ENCODE measurements around the gene SMNDC1. TPM values are rescaled to one million over a fixed set of nuclear protein-coding genes. Genes with fewer than 3 reads are reported as not detected.

The SMNDC1 gene
- total and polyA plus RNA-seq, 2 of the 4 experiments (the other 2 are of a cell fraction), result 3.9 to 15.1 TPM

DNA sequence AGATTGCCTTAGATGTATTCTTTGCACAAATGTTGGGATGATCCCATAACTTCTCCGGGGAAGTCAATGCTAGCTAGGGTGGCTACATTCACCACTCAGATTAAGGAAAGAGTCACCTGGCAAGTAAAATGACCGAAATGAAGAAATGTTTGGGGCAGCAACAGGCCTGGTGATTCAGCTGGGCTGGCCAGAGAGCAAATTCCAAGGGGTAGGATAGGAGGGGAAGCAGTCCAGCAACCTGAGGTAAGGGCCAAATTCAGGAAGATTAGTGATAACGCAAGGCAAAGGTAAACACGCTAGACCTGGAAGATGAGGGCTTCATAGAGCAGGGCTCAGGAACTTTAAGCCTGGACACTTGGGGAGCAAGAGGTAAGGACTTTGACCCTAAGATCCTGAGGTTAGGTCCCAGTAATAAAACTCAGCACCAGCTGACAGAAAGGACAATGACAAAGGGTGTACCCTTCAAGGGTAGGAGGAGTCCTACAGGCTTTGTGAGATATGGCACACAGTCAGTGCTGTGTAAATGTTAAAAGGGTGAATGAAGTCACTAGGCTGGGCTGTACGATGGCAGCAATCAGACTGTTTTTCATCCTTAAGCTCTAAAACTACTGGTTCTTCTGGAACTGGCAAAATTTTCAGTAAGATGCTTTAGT lies 22.7 kb upstream of the SMNDC1 start (continued):
- TF ChIP-seq, protein P1, sequence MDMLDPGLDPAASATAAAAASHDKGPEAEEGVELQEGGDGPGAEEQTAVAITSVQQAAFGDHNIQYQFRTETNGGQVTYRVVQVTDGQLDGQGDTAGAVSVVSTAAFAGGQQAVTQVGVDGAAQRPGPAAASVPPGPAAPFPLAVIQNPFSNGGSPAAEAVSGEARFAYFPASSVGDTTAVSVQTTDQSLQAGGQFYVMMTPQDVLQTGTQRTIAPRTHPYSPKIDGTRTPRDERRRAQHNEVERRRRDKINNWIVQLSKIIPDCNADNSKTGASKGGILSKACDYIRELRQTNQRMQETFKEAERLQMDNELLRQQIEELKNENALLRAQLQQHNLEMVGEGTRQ (IDR thresholded peaks at IDR 0.05; ENCODE audit: low read depth, low read length), result no peak

DNA sequence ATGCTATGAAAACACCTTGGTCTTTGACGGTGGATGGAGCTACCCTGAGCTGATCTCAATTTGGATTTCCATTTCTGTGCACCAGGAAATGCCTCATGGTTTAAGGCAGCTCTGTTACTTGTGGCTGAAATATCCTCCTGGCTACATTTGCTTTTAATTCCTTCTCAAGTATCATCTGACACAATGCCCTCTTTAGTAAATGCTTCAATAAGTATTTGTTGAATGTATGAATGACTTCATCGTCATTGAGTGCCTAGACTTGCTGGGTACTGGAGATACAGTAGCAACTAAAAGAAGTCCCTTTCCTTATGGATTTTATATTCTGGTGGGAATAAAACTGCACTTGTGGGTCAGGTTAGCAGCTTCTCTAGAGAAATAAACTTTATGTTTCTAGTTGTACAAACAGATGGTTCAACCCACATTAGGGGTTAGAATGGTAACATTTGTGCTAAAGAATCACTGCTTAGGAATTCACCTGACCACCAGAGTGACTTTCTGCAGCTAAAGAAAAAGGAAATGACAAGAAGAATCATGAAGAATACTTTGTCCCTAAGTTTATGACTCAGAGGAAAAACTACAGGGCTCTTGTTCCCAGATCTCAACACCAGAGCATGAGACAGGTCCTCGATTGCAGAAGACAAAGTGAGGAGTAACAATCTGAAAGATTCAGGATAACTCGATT lies 21.8 kb upstream of the SMNDC1 start:
- BruUV-seq (replicated peaks), result no TSS peak
- intact Hi-C loops (cut with micrococcal nuclease) (no loop called here), in situ Hi-C loops (cut with MboI; ENCODE audit: low sequenced_read_pairs) (no loop called here), dilution Hi-C loops (cut with HindIII; ENCODE audit: low sequenced_read_pairs, unreplicated experiment) (no loop called here)
- Histone ChIP-seq H3K9me1 (ENCODE audit: insufficient read depth, low read length) (peaks cover 21% of the 10 kb centered on the region), H4K91ac (ENCODE audit: insufficient read depth, low read depth, low read length) (peak overlapping the region; percentile 81; the same call in 1 of the 2 replicates), H4K20me1 (ENCODE audit: insufficient read depth, low read length) (peaks cover 5% of the 10 kb centered on the region; the same call in 1 of the 2 replicates), H3K36me3 (ENCODE audit: control insufficient read depth, insufficient read depth, low read length) (no peaks in the 10 kb centered on the region), H2BK20ac (ENCODE audit: low read depth, low read length) (peak overlapping the region; percentile 89), H3K4ac (ENCODE audit: low read depth, low read length) (peak overlapping the region; percentile 93), H2AFZ (replicated peaks; ENCODE audit: low read length, poor library complexity) (peak overlapping the region; percentile 85), H2AK9ac (replicated peaks; ENCODE audit: low read depth, low read length, poor library complexity) (peak overlapping the region; percentile 59), H4K8ac (ENCODE audit: low read depth in 2 of 2, low read length in 2 of 2) (peak overlapping the region; percentile 71 to 90), H3K56ac (ENCODE audit: extremely low read depth, insufficient read depth, low read length) (peak overlapping the region; percentile 72), H2BK120ac (ENCODE audit: low read depth, low read length) (peak overlapping the region; percentile 94), H3K9me3 (ENCODE audit: control insufficient read depth, insufficient read depth, low read length) (peaks cover 15% of the 10 kb centered on the region), H3K4me3 (ENCODE audit: insufficient read depth, low read depth, low read length) (no peak overlapping the region), H3K23ac (ENCODE audit: low read depth, low read length) (peak overlapping the region; percentile 94), H3K18ac (ENCODE audit: low read depth, low read length) (peak overlapping the region; percentile 77; the same call in 1 of the 2 replicates), H3K79me1 (ENCODE audit: low read depth in 1 of 2, low read length in 2 of 2) (no peaks in the 10 kb centered on the region), H4K5ac (ENCODE audit: low read depth, low read length) (peak overlapping the region; percentile 75; the same call in 1 of the 2 replicates), H3K27ac (ENCODE audit: insufficient read depth, low read length) (peak overlapping the region; percentile 73), H3K4me1 (ENCODE audit: control insufficient read depth, insufficient read depth, low read length) (peaks cover 24% of the 10 kb centered on the region), H3K4me2 (ENCODE audit: low read depth, low read length) (peak overlapping the region; percentile 59; the same call in 1 of the 2 replicates), H2BK15ac (ENCODE audit: low read depth, low read length) (peak overlapping the region; percentile 92), H2BK5ac (ENCODE audit: low read depth, low read length, poor library complexity, severe bottlenecking) (peak overlapping the region; percentile 98), H2AK5ac (ENCODE audit: low read depth, low read length) (peak overlapping the region; percentile 96), H3K27me3 (ENCODE audit: control insufficient read depth, insufficient read depth, low read length) (no peaks in the 10 kb centered on the region), H3K14ac (replicated peaks; ENCODE audit: low read depth, low read length) (peak overlapping the region; percentile 83), H3K9ac (ENCODE audit: low read depth, low read length) (no peak overlapping the region; the same call in 1 of the 2 replicates)
- ChIA-PET POLR2A (ENCODE audit: unreplicated experiment) (interaction anchor here (1.0 kb wide), 1 partner anchor 22 kb away, joined by 3 read pairs; the partner anchor contains the start of gene SMNDC1), CTCF (interaction anchor here (0.9 to 1.5 kb wide), 2 partner anchors 10 to 161 kb away, joined by 3 to 4 read pairs; no protein-coding TSS in a partner anchor)
- WGBS, 2 experiments (ENCODE audit: extremely low coverage in 2 of 2, insufficient read length in 1 of 2), result no CpG with 5 or more reads among the region's 4 CpGs
- peak; percentile 97 for DNase-seq
- ATAC-seq (ENCODE audit: low read depth), result peak; percentile 53
- no peak for TF ChIP-seq NFE2L2 (IDR thresholded peaks at IDR 0.05; ENCODE audit: low read depth, low read length)
- TF ChIP-seq SMC3 (IDR thresholded peaks at IDR 0.05; ENCODE audit: low read depth, low read length), result no peak; the same call in 1 of the 2 replicates
- TF ChIP-seq RCOR1 (IDR thresholded peaks at IDR 0.05; ENCODE audit: insufficient replicate concordance, low read length), result peak; percentile 41
- no peak for TF ChIP-seq MAFK (IDR thresholded peaks at IDR 0.05; ENCODE audit: low read depth, low read length)
- TF ChIP-seq, protein P1 (IDR thresholded peaks at IDR 0.05; ENCODE audit: low read depth, low read length), result no peak
- TF ChIP-seq RFX5 (IDR thresholded peaks at IDR 0.05; ENCODE audit: low read depth, low read length), result no peak
- no peak for TF ChIP-seq CHD1 (IDR thresholded peaks at IDR 0.05; ENCODE audit: low read depth, low read length)
- peak; percentile 32; the same call in 1 of the 2 replicates for TF ChIP-seq POLR2A (IDR thresholded peaks at IDR 0.05; ENCODE audit: low read depth, low read length)
- TF ChIP-seq, protein P2, sequence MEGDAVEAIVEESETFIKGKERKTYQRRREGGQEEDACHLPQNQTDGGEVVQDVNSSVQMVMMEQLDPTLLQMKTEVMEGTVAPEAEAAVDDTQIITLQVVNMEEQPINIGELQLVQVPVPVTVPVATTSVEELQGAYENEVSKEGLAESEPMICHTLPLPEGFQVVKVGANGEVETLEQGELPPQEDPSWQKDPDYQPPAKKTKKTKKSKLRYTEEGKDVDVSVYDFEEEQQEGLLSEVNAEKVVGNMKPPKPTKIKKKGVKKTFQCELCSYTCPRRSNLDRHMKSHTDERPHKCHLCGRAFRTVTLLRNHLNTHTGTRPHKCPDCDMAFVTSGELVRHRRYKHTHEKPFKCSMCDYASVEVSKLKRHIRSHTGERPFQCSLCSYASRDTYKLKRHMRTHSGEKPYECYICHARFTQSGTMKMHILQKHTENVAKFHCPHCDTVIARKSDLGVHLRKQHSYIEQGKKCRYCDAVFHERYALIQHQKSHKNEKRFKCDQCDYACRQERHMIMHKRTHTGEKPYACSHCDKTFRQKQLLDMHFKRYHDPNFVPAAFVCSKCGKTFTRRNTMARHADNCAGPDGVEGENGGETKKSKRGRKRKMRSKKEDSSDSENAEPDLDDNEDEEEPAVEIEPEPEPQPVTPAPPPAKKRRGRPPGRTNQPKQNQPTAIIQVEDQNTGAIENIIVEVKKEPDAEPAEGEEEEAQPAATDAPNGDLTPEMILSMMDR (conservative IDR thresholded peaks at IDR 0.05; ENCODE audit: low read depth, low read length), result no peak
- no peak for TF ChIP-seq BHLHE40 (IDR thresholded peaks at IDR 0.05; ENCODE audit: low read depth, low read length)
- no peak for TF ChIP-seq MAZ (IDR thresholded peaks at IDR 0.05; ENCODE audit: borderline replicate concordance, low read depth, low read length)
